Transverse colon (tissue), 4 donors: ENCODE measurements around the gene PRPS1L1. TPM values are rescaled to one million over a fixed set of nuclear protein-coding genes. Genes with fewer than 3 reads are reported as not detected.

Experiments
- DNase-seq: peaks from one replicate; pipeline ENCODE4 v3.0.0-alpha.2; 2019
- H3K27ac ChIP-seq, 4 donors: fragments of 200-600 bp; sonication (generic); 2 replicates each; pipeline ENCODE4 v1.5.1; 2016 to 2018; ENCODE audit warnings: inconsistent platforms in 4 of 4
- H3K27me3 ChIP-seq: fragments of 200-600 bp; sonication (generic); 2 replicates; pipeline ENCODE4 v1.5.1; 2017; ENCODE audit warnings: inconsistent platforms
- H3K36me3 ChIP-seq, 4 donors: fragments of 200-600 bp; sonication (generic); 2 replicates each; pipeline ENCODE4 v1.5.1; 2017 to 2019; ENCODE audit warnings: inconsistent platforms in 4 of 4
- H3K4me1 ChIP-seq, 4 donors: fragments of 200-600 bp; sonication (generic); 2 replicates each; pipeline ENCODE4 v1.5.1; 2017 to 2020; ENCODE audit warnings: inconsistent platforms in 4 of 4
- H3K4me3 ChIP-seq, 4 donors: fragments of 200-600 bp; sonication (generic); 1 replicate in 1 of 4; 2 replicates in 3 of 4; pipeline versions ENCODE4 v1.5.1 to v1.6.1; 2017 to 2019; ENCODE audit warnings: inconsistent platforms in 4 of 4
- H3K9me3 ChIP-seq, 2 donors: fragments of 200-600 bp; sonication (generic); 2 replicates each; pipeline ENCODE4 v1.5.1; 2017 to 2019; ENCODE audit warnings: inconsistent platforms in 2 of 2
- CTCF ChIP-seq, 5 experiments: fragments of 200-600 bp in 3 of 5; fragments of 450-650 bp in 2 of 5; sonication (generic) in 3 of 5; IDR thresholded peaks; 1 replicate in 2 of 5; 2 replicates in 3 of 5; pipeline ENCODE4 v1.5.1; 2016 to 2017; ENCODE audit warnings: antibody characterized with exemption in 5 of 5, inconsistent platforms in 3 of 5, mild to moderate bottlenecking in 2 of 5, moderate library complexity in 1 of 5
- EP300 ChIP-seq: sonication (generic); formaldehyde crosslinking; IDR thresholded peaks from one replicate; pipeline ENCODE4 v1.6.1; 2017; ENCODE audit warnings: antibody characterized with exemption, low read depth
- POLR2A ChIP-seq: fragments of 450-650 bp; IDR thresholded peaks from one replicate; pipeline ENCODE4 v1.6.1; 2016; ENCODE audit warnings: antibody characterized with exemption, mild to moderate bottlenecking, moderate library complexity
- POLR2AphosphoS5 ChIP-seq, 3 donors: sonication (generic); formaldehyde crosslinking; IDR thresholded peaks; one replicate each; pipeline ENCODE4 v1.6.1; 2016; ENCODE audit warnings: antibody characterized with exemption in 3 of 3
- WGBS, 2 donors: methylation state at CpG; one replicate each; pipeline ENCODE4 v1.1.5; 2018; ENCODE audit warnings: low coverage in 1 of 2; 5-methylcytosine and 5-hydroxymethylcytosine counted together
- in situ Hi-C, 4 donors: fragments of 200-750 bp; cut with MboI; loops; one replicate each; pipeline versions ENCODE4 v1.15.0 to v1.15.1; 2017; ENCODE audit warnings: low sequenced_read_pairs in 3 of 4, low pct_ligation_motif_present in 1 of 4, low pct_unique_long_range_greater_than_20kb in 1 of 4
- intact Hi-C: fragments of 100-400 bp; cut with DNase I; formaldehyde crosslinking; loops from one replicate; pipeline ENCODE4 v1.15.1; 2023; ENCODE audit warnings: low total_unique reads
- total RNA-seq, 4 donors: library from RNA; depleted of rRNA; stranded (reverse); fragments of >200 nt; gene quantifications; one replicate each; pipeline ENCODE4 v1.1.0, GENCODE V29; 2016

Gene PRPS1L1
- total RNA-seq, 4 donors from 2014 or later = not detected

GRCh38 chr7:17996442-17997223, 31.0 kb downstream of the PRPS1L1 start:
- DNase-seq = no peak
- 58 to 78% methylated on average over 1 of the region's 1 CpG for WGBS, 2 donors

GRCh38 chr7:17996040-17996439, 31.6 kb downstream of the PRPS1L1 start:
- H3K4me1 ChIP-seq = no peaks in the 10 kb centered on the region
- no peaks in the 10 kb centered on the region for H3K27me3 ChIP-seq
- in situ Hi-C loops = no loop called here
- H3K36me3 ChIP-seq = no peaks in the 10 kb centered on the region
- H3K9me3 ChIP-seq = no peaks in the 10 kb centered on the region
- intact Hi-C loops = no loop called here
- no peak for TF ChIP-seq POLR2AphosphoS5 (IDR thresholded peaks at IDR 0.05)
- TF ChIP-seq CTCF (IDR thresholded peaks at IDR 0.05) = no peak
- no peak for TF ChIP-seq POLR2A
- no peak for TF ChIP-seq EP300
- no peak for DNase-seq
- WGBS, 2 donors = 58 to 91% methylated on average over 2 of the region's 2 CpGs
- H3K4me3 ChIP-seq = no peak overlapping the region
- no peak overlapping the region for H3K27ac ChIP-seq

More at GRCh38 chr7:17996442-17997223, 31.0 kb downstream of the PRPS1L1 start:
- H3K27ac ChIP-seq = no peak overlapping the region
- TF ChIP-seq POLR2AphosphoS5 (IDR thresholded peaks at IDR 0.05) (no peak), POLR2A (no peak), EP300 (no peak), CTCF (IDR thresholded peaks at IDR 0.05) (no peak)
- intact Hi-C loops (no loop called here), in situ Hi-C loops (no loop called here)
- no peak overlapping the region for H3K4me3 ChIP-seq
- H3K27me3 ChIP-seq = no peaks in the 10 kb centered on the region
- H3K4me1 ChIP-seq = no peaks in the 10 kb centered on the region
- no peaks in the 10 kb centered on the region for H3K36me3 ChIP-seq
- no peaks in the 10 kb centered on the region for H3K9me3 ChIP-seq

GRCh38 chr7:17994079-17994850, 33.4 kb downstream of the PRPS1L1 start:
- intact Hi-C loops = no loop called here
- H3K4me1 ChIP-seq = no peaks in the 10 kb centered on the region
- in situ Hi-C loops = no loop called here
- no peaks in the 10 kb centered on the region for H3K36me3 ChIP-seq
- H3K9me3 ChIP-seq = no peaks in the 10 kb centered on the region
- no peak overlapping the region for H3K27ac ChIP-seq
- no peak for TF ChIP-seq POLR2AphosphoS5 (IDR thresholded peaks at IDR 0.05)
- no peak for TF ChIP-seq POLR2A
- DNase-seq = no peak
- WGBS, 2 donors = 82 to 90% methylated on average over 5 of the region's 5 CpGs
- no peak overlapping the region for H3K4me3 ChIP-seq
- no peaks in the 10 kb centered on the region for H3K27me3 ChIP-seq

GRCh38 chr7:17991866-17992648, 35.6 kb downstream of the PRPS1L1 start:
- TF ChIP-seq POLR2AphosphoS5 (IDR thresholded peaks at IDR 0.05) = no peak
- no peak for TF ChIP-seq EP300
- no peak for TF ChIP-seq POLR2A
- peak; percentile 31 to 50 (median 45) for TF ChIP-seq CTCF (IDR thresholded peaks at IDR 0.05)
- no peak overlapping the region for H3K4me3 ChIP-seq
- H3K27ac ChIP-seq = no peak overlapping the region
- no peaks in the 10 kb centered on the region for H3K9me3 ChIP-seq
- H3K36me3 ChIP-seq = no peaks in the 10 kb centered on the region
- no peaks in the 10 kb centered on the region for H3K27me3 ChIP-seq
- intact Hi-C loops (no loop called here), in situ Hi-C loops (no loop called here)
- peak; percentile 44 for DNase-seq
- H3K4me1 ChIP-seq = peaks cover 0 to 9% (median 4%) of the 10 kb centered on the region in 4 donors
- 52 to 62% methylated on average over 4 to 13 of the region's 13 CpGs for WGBS, 2 donors
